OCI-LY1 (cell line): ENCODE measurements around the gene MID2.
A peak's percentile ranks its signal among the peaks of the same experiment; 100 is the strongest.

Experiments used
- H2AFZ ChIP-seq: fragments of 200-600 bp; sonication (generic), shearing (Covaris generic); 2 replicates; pipeline ENCODE4 v1.6.0; 2014; ENCODE audit warnings: antibody characterized with exemption, mild to moderate bottlenecking, low read length
- H3F3A ChIP-seq: fragments of 200-600 bp; sonication (generic), shearing (Covaris generic); 2 replicates; pipeline ENCODE4 v1.6.0; 2014; ENCODE audit warnings: mild to moderate bottlenecking, antibody characterized with exemption, low read length, moderate library complexity; ENCODE audit not compliant: insufficient read depth
- H3K27ac ChIP-seq: fragments of 200-600 bp; sonication (generic); 2 replicates; pipeline ENCODE4 v1.5.1; 2014; ENCODE audit warnings: low read length, mixed run types, mild to moderate bottlenecking, low read depth; ENCODE audit not compliant: poor library complexity, severe bottlenecking
- H3K27me3 ChIP-seq: fragments of 200-600 bp; sonication (generic); 2 replicates; pipeline ENCODE4 v1.6.0; 2014; ENCODE audit warnings: antibody characterized with exemption, mild to moderate bottlenecking, low read length, moderate library complexity; ENCODE audit not compliant: insufficient read depth
- H3K36me3 ChIP-seq: fragments of 200-600 bp; sonication (generic); 2 replicates; pipeline ENCODE4 v1.6.1; 2014; ENCODE audit warnings: mild to moderate bottlenecking, antibody characterized with exemption, low read length, moderate library complexity, mixed read lengths; ENCODE audit not compliant: insufficient read depth
- H3K4me1 ChIP-seq: fragments of 200-600 bp; sonication (generic); 2 replicates; pipeline ENCODE4 v1.5.1; 2014; ENCODE audit warnings: mild to moderate bottlenecking, low read length, moderate library complexity; ENCODE audit not compliant: insufficient read depth, severe bottlenecking
- H3K4me2 ChIP-seq: fragments of 200-600 bp; sonication (generic), shearing (Covaris generic); 2 replicates; pipeline ENCODE4 v1.6.1; 2014; ENCODE audit warnings: low read length
- H3K4me3 ChIP-seq: fragments of 200-600 bp; sonication (generic); 2 replicates; pipeline ENCODE4 v1.5.1; 2014; ENCODE audit warnings: low read length, low read depth, mild to moderate bottlenecking, mixed read lengths; ENCODE audit not compliant: poor library complexity, severe bottlenecking
- H3K79me2 ChIP-seq: fragments of 200-600 bp; shearing (Covaris generic); 2 replicates; pipeline ENCODE4 v1.6.1; 2016; ENCODE audit warnings: mixed run types, low read length, mixed read lengths; ENCODE audit not compliant: insufficient read depth
- H3K9ac ChIP-seq: fragments of 200-600 bp; sonication (generic), shearing (Covaris generic); 2 replicates; pipeline ENCODE4 v1.6.1; 2014; ENCODE audit warnings: mild to moderate bottlenecking, low read length, mixed read lengths
- H3K9me2 ChIP-seq: fragments of 200-600 bp; sonication (generic), shearing (Covaris generic); 2 replicates; pipeline ENCODE4 v1.6.1; 2014; ENCODE audit warnings: low read depth, mild to moderate bottlenecking, low read length, mixed read lengths
- H3K9me3 ChIP-seq: fragments of 200-600 bp; shearing (Covaris generic); 2 replicates; pipeline ENCODE4 v1.6.1; 2014; ENCODE audit warnings: low read length, mixed read lengths
- H4K20me1 ChIP-seq: fragments of 200-600 bp; sonication (generic), shearing (Covaris generic); 2 replicates; pipeline ENCODE4 v1.6.0; 2016; ENCODE audit warnings: mild to moderate bottlenecking, low read length; ENCODE audit not compliant: insufficient read depth
- EZH2 ChIP-seq: fragments of 200-600 bp; sonication (generic), shearing (Covaris generic); IDR thresholded peaks from 2 replicates; pipeline ENCODE4 v1.8.0; 2017; ENCODE audit warnings: borderline replicate concordance, mixed run types, mild to moderate bottlenecking, antibody characterized with exemption, low read length, moderate library complexity, mixed read lengths
- TF ChIP-seq, protein P1 (sequence below): fragments of 200-600 bp; sonication (generic), shearing (Covaris generic); IDR thresholded peaks from 2 replicates; pipeline ENCODE4 v1.5.1; 2017; ENCODE audit warnings: mild to moderate bottlenecking, antibody characterized with exemption, low read length, moderate library complexity, mixed read lengths

Gene MID2

DNA sequence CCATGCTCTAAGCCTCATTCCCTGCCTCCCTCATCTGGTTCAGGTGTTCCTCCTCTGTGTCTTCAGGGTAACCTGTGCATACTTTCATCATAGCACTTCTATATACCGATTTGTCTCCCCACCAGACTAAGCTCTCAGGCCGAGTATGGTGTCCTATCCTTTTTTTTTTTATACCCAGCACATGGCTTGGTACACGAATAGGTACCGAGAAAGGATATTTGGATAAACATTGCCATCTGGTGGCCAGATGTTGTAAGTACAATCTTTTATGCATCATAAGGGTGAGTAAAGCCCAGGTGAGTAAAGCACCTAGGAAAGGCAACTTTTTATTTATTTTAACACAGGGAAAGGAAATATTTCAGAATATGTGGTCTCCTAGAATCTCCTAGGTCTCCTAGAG, 68.4 kb downstream of the MID2 start:
- Histone ChIP-seq H3F3A (no peaks in the 10 kb centered on the region), H3K27me3 (no peaks in the 10 kb centered on the region), H3K79me2 (no peaks in the 10 kb centered on the region), H3K9ac (no peak overlapping the region), H3K4me2 (no peak overlapping the region), H3K27ac (no peak overlapping the region), H3K36me3 (no peaks in the 10 kb centered on the region), H2AFZ (no peak overlapping the region), H3K9me2 (no peaks in the 10 kb centered on the region), H4K20me1 (no peaks in the 10 kb centered on the region), H3K4me1 (no peaks in the 10 kb centered on the region), H3K9me3 (peaks cover 3% of the 10 kb centered on the region; the same call in 1 of the 2 replicates), H3K4me3 (no peak overlapping the region)
- TF ChIP-seq, protein P1, sequence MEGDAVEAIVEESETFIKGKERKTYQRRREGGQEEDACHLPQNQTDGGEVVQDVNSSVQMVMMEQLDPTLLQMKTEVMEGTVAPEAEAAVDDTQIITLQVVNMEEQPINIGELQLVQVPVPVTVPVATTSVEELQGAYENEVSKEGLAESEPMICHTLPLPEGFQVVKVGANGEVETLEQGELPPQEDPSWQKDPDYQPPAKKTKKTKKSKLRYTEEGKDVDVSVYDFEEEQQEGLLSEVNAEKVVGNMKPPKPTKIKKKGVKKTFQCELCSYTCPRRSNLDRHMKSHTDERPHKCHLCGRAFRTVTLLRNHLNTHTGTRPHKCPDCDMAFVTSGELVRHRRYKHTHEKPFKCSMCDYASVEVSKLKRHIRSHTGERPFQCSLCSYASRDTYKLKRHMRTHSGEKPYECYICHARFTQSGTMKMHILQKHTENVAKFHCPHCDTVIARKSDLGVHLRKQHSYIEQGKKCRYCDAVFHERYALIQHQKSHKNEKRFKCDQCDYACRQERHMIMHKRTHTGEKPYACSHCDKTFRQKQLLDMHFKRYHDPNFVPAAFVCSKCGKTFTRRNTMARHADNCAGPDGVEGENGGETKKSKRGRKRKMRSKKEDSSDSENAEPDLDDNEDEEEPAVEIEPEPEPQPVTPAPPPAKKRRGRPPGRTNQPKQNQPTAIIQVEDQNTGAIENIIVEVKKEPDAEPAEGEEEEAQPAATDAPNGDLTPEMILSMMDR: peak; percentile 55; the same call in 1 of the 2 replicates
- no peak for TF ChIP-seq EZH2

DNA sequence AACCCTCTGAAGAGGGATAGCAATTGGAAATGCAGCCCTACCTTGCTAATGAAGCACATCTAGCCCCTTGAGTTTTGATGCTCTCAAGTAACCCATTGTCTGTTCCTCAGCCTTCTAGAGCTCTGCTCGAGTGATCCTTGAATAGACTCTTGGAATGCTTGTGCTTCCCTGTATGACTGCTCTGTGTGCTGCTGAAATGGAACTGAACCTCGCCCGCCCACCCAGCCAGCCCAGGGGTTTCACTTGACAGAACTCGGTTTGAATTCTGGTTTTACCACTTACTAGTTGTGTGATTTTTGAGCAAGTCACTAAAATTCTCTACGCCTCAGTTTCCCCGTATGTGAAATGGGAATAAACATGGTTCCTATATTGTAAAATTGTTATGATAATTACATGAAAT, 77.1 kb downstream of the MID2 start:
- Histone ChIP-seq H3K4me2 (no peak overlapping the region), H3F3A (no peaks in the 10 kb centered on the region), H4K20me1 (no peaks in the 10 kb centered on the region), H3K4me3 (no peak overlapping the region), H3K27me3 (no peaks in the 10 kb centered on the region), H3K9me2 (no peaks in the 10 kb centered on the region), H3K27ac (no peak overlapping the region), H3K36me3 (no peaks in the 10 kb centered on the region), H3K4me1 (no peaks in the 10 kb centered on the region), H3K9me3 (no peaks in the 10 kb centered on the region), H3K79me2 (no peaks in the 10 kb centered on the region), H2AFZ (no peak overlapping the region), H3K9ac (no peak overlapping the region)
- TF ChIP-seq, protein P1: no peak
- no peak for TF ChIP-seq EZH2

DNA sequence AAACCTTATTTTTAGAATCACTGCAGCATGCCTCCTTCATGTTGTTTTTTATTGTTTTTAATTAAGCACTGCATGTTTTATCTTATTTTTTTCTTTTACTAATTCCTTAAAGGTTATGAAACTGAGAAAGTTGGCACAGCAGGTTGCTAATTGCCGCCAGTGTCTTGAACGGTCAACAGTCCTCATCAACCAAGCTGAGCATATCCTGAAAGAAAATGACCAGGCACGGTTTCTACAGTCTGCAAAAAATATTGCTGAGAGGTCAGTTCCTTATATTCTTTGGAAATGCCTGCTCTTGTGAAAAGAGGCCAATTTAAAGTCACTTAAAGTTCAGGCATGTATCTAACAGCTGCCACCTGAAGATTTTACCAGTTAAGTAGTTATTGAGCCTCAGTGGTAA, 79.7 kb downstream of the MID2 start:
- Histone ChIP-seq H3K9ac (no peak overlapping the region), H3K27ac (no peak overlapping the region), H3K4me3 (no peak overlapping the region), H3F3A (no peaks in the 10 kb centered on the region), H3K9me3 (no peaks in the 10 kb centered on the region), H3K4me2 (no peak overlapping the region), H3K36me3 (no peaks in the 10 kb centered on the region), H3K4me1 (no peaks in the 10 kb centered on the region), H3K79me2 (no peaks in the 10 kb centered on the region), H3K9me2 (no peaks in the 10 kb centered on the region), H4K20me1 (no peaks in the 10 kb centered on the region), H2AFZ (no peak overlapping the region), H3K27me3 (no peaks in the 10 kb centered on the region)
- TF ChIP-seq, protein P1: no peak
- no peak for TF ChIP-seq EZH2
